Stimulated activated CD4-positive, alpha-beta T cell treated with anti-CD3 and anti-CD28 coated beads, Interleukin-1b, Interleukin-23, amount 100 ng/mL, for 24 hours (primary cell): ENCODE data around the gene VCAM1.

Source experiments
- DNase-seq, 4 experiments: peaks; one replicate each; pipeline ENCODE4 v3.0.0-alpha.2; 2020; ENCODE audit warnings: low read depth in 4 of 4, low spot score in 1 of 4

The VCAM1 gene

GRCh38 chr1:100719490-100719889 is at the start of gene VCAM1:
VCAM1 (plus strand) TSS chr1:100719742; CDS start chr1:100719861, 119 bp downstream.
- no peak for DNase-seq

GRCh38 chr1:100670083-100670482 is 49.5 kb upstream of the VCAM1 start:
- no peak for DNase-seq

GRCh38 chr1:100671601-100672000 is 47.9 kb upstream of the VCAM1 start:
- no peak for DNase-seq

- DNase-seq = no peak
Observed at GRCh38 chr1:100683448-100684349, 35.8 kb upstream of the VCAM1 start.

- no peak for DNase-seq
Observed at GRCh38 chr1:100699744-100700143, 19.8 kb upstream of the VCAM1 start.

GRCh38 chr1:100700586-100700985 is 19.0 kb upstream of the VCAM1 start:
- DNase-seq = no peak

GRCh38 chr1:100703052-100703451 is 16.5 kb upstream of the VCAM1 start:
- no peak for DNase-seq

GRCh38 chr1:100703716-100704115 is 15.8 kb upstream of the VCAM1 start:
- DNase-seq = no peak

GRCh38 chr1:100704473-100704872 is 15.1 kb upstream of the VCAM1 start:
- DNase-seq = no peak

- no peak for DNase-seq
Observed at GRCh38 chr1:100706296-100706695, 13.2 kb upstream of the VCAM1 start.

GRCh38 chr1:100706856-100707255 is 12.7 kb upstream of the VCAM1 start:
- DNase-seq = no peak

- DNase-seq = no peak
Observed at GRCh38 chr1:100708476-100709062, 11.0 kb upstream of the VCAM1 start.

- no peak for DNase-seq
Observed at GRCh38 chr1:100710906-100711682, 8.4 kb upstream of the VCAM1 start.

GRCh38 chr1:100713027-100713426 is 6.5 kb upstream of the VCAM1 start:
- DNase-seq = peak in 3 of 4 experiments; percentile 1 to 7 (median 4)

GRCh38 chr1:100713626-100714025 is 5.9 kb upstream of the VCAM1 start:
- DNase-seq = no peak

- no peak for DNase-seq
Observed at GRCh38 chr1:100714599-100714998, 4.9 kb upstream of the VCAM1 start.

- DNase-seq = no peak
Observed at GRCh38 chr1:100717218-100717617, 2.3 kb upstream of the VCAM1 start.

- DNase-seq = no peak
Observed at GRCh38 chr1:100718581-100718980, 961 bp upstream of the VCAM1 start.

GRCh38 chr1:100720101-100720500 is 559 bp downstream of the VCAM1 start:
- no peak for DNase-seq

- no peak for DNase-seq
Observed at GRCh38 chr1:100720751-100721150, 1.2 kb downstream of the VCAM1 start.

GRCh38 chr1:100721526-100722207 is 2.1 kb downstream of the VCAM1 start:
- DNase-seq = no peak
